MM.1S (cell line): ENCODE data around the gene TMEM186.

Source experiments
- DNase-seq: peaks from one replicate; pipeline ENCODE4 v3.0.0-alpha.2; 2015
- H2AFZ ChIP-seq: fragments of 300-600 bp; sonication (generic); 2 replicates; pipeline ENCODE4 v1.6.0; 2016; ENCODE audit warnings: antibody characterized with exemption, low read length
- H3F3A ChIP-seq: fragments of 300-600 bp; sonication (generic); 2 replicates; pipeline ENCODE4 v1.6.1; 2016; ENCODE audit warnings: mild to moderate bottlenecking, antibody characterized with exemption, low read length, moderate library complexity, mixed read lengths; ENCODE audit not compliant: insufficient read depth
- H3K27ac ChIP-seq: fragments of 300-600 bp; sonication (generic); 2 replicates; pipeline ENCODE4 v1.5.1; 2016; ENCODE audit warnings: mild to moderate bottlenecking, low read length
- H3K27me3 ChIP-seq: fragments of 300-600 bp; sonication (generic); replicated peaks from 2 replicates; pipeline ENCODE4 v1.6.0; 2016; ENCODE audit warnings: low read length; ENCODE audit not compliant: insufficient read depth
- H3K36me3 ChIP-seq: fragments of 300-600 bp; sonication (generic); replicated peaks from 2 replicates; pipeline ENCODE4 v1.6.1; 2016; ENCODE audit warnings: mild to moderate bottlenecking, low read length, mixed read lengths; ENCODE audit not compliant: insufficient read depth
- H3K4me1 ChIP-seq: fragments of 300-600 bp; sonication (generic); 2 replicates; pipeline ENCODE4 v1.6.1; 2016; ENCODE audit warnings: low read length, mixed read lengths
- H3K4me2 ChIP-seq: fragments of 300-600 bp; sonication (generic); 2 replicates; pipeline ENCODE4 v1.6.0; 2016; ENCODE audit warnings: low read depth, low read length
- H3K4me3 ChIP-seq: fragments of 300-600 bp; sonication (generic); 2 replicates; pipeline ENCODE4 v1.5.1; 2016; ENCODE audit warnings: low read length, mixed read lengths
- H3K79me2 ChIP-seq: fragments of 300-600 bp; sonication (generic); 2 replicates; pipeline ENCODE4 v1.6.1; 2016; ENCODE audit warnings: mixed run types, low read length, mixed read lengths
- H3K9ac ChIP-seq: fragments of 300-600 bp; sonication (generic); 2 replicates; pipeline ENCODE4 v1.6.1; 2016; ENCODE audit warnings: low read length, mixed read lengths
- H3K9me2 ChIP-seq: fragments of 300-600 bp; sonication (generic); replicated peaks from 2 replicates; pipeline ENCODE4 v1.6.1; 2016; ENCODE audit warnings: mild to moderate bottlenecking, low read length, mixed read lengths; ENCODE audit not compliant: insufficient read depth
- H3K9me3 ChIP-seq: fragments of 300-600 bp; sonication (generic); replicated peaks from 2 replicates; pipeline ENCODE4 v1.6.1; 2016; ENCODE audit warnings: mild to moderate bottlenecking, low read length, mixed read lengths; ENCODE audit not compliant: insufficient read depth
- H4K20me1 ChIP-seq: fragments of 300-600 bp; sonication (generic); 2 replicates; pipeline ENCODE4 v1.6.1; 2016; ENCODE audit warnings: mild to moderate bottlenecking, low read length, moderate library complexity, mixed read lengths; ENCODE audit not compliant: insufficient read depth
- EZH2 ChIP-seq: fragments of 300-600 bp; sonication (generic); optimal IDR thresholded peaks from 2 replicates; pipeline ENCODE3; 2017; ENCODE audit warnings: low read depth, mild to moderate bottlenecking, antibody characterized with exemption, low read length, mixed read lengths
- EZH2phosphoT487 ChIP-seq: fragments of 300-600 bp; sonication (generic); IDR thresholded peaks from 2 replicates; pipeline ENCODE4 v1.6.1; 2018; ENCODE audit warnings: antibody characterized with exemption, low read length
- TF ChIP-seq, protein P1 (sequence below): fragments of 300-600 bp; sonication (generic); IDR thresholded peaks from 2 replicates; pipeline ENCODE4 v1.5.1; 2016; ENCODE audit warnings: antibody characterized with exemption, low read length, mixed read lengths

The TMEM186 gene

DNA sequence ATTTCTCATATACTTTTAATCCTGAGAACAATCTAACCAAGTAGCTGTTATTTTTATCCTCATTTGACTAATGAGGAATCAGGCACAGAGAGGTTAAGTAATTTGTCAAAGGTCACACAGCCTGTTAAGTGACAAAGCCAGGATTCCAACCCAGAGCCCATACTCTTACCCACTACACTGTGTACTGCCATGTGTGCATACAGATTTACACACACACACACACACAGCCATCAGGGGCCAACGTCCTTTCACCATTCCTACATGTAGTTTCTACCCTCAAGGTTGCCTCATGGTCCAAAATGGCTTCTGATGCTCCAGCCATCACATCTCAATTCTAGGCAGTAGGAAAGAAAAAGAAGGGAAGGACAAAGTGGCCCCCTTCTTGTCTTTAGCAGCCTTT is 22.1 kb downstream of the TMEM186 start:
- Histone ChIP-seq H3K9ac (no peak overlapping the region), H3K27ac (no peak overlapping the region), H4K20me1 (no peaks in the 10 kb centered on the region), H2AFZ (no peak overlapping the region), H3K36me3 (no peaks in the 10 kb centered on the region), H3K9me2 (no peaks in the 10 kb centered on the region), H3K4me3 (no peak overlapping the region), H3K79me2 (no peaks in the 10 kb centered on the region), H3K27me3 (no peaks in the 10 kb centered on the region), H3F3A (no peaks in the 10 kb centered on the region), H3K9me3 (no peaks in the 10 kb centered on the region), H3K4me1 (no peaks in the 10 kb centered on the region), H3K4me2 (no peak overlapping the region)
- no peak for DNase-seq
- TF ChIP-seq, protein P1, sequence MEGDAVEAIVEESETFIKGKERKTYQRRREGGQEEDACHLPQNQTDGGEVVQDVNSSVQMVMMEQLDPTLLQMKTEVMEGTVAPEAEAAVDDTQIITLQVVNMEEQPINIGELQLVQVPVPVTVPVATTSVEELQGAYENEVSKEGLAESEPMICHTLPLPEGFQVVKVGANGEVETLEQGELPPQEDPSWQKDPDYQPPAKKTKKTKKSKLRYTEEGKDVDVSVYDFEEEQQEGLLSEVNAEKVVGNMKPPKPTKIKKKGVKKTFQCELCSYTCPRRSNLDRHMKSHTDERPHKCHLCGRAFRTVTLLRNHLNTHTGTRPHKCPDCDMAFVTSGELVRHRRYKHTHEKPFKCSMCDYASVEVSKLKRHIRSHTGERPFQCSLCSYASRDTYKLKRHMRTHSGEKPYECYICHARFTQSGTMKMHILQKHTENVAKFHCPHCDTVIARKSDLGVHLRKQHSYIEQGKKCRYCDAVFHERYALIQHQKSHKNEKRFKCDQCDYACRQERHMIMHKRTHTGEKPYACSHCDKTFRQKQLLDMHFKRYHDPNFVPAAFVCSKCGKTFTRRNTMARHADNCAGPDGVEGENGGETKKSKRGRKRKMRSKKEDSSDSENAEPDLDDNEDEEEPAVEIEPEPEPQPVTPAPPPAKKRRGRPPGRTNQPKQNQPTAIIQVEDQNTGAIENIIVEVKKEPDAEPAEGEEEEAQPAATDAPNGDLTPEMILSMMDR, result no peak

DNA sequence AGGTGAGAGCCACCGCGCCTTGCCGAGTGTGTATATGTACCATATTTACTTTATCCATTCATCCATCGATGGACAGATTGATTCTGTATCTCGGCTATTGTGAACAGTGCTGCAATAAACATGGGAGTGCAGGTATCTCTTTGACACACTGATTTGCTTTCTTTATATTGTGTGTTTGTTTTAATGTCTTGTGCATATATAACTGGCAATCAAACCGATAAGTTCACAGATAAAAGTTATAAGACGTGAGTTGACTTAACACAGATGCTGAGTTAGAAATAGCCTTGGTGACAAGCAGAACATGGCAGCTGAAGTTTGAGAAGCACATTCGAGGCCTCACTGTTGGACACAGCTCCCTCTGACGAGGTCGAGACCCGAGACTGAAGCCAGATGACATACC is 23.2 kb downstream of the TMEM186 start:
- Histone ChIP-seq H3K4me3 (no peak overlapping the region), H3K9me2 (no peaks in the 10 kb centered on the region), H3F3A (no peaks in the 10 kb centered on the region), H2AFZ (no peak overlapping the region), H3K9me3 (no peaks in the 10 kb centered on the region), H3K27ac (no peak overlapping the region), H3K4me1 (no peaks in the 10 kb centered on the region), H3K27me3 (no peaks in the 10 kb centered on the region), H4K20me1 (no peaks in the 10 kb centered on the region), H3K79me2 (no peaks in the 10 kb centered on the region), H3K36me3 (no peaks in the 10 kb centered on the region), H3K9ac (no peak overlapping the region), H3K4me2 (no peak overlapping the region)
- TF ChIP-seq EZH2phosphoT487 (no peak), EZH2 (no peak)
- TF ChIP-seq, protein P1, result no peak
- DNase-seq, result no peak

DNA sequence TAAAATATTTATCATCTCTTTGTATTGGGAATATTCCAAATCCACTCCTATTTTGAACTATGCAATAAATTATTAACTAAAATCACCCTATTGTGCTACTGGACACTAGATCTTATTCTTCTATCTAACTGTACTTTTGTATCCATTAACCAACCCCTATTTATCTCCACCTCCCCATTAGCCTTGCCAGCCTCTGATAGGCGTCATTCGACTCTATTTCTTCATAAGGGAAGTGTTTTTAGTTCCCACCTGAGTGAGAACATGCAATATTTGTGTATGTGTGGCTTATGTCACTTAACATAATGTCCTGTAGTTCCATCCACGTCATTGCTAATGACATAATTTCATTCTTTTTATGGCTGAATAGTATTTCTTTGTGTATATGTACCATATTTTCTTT is 23.9 kb downstream of the TMEM186 start:
- Histone ChIP-seq H3K4me3 (no peak overlapping the region), H3K9me2 (no peaks in the 10 kb centered on the region), H3K27me3 (no peaks in the 10 kb centered on the region), H4K20me1 (no peaks in the 10 kb centered on the region), H3K4me1 (no peaks in the 10 kb centered on the region), H3F3A (no peaks in the 10 kb centered on the region), H3K9me3 (no peaks in the 10 kb centered on the region), H3K27ac (no peak overlapping the region), H3K36me3 (no peaks in the 10 kb centered on the region), H3K9ac (no peak overlapping the region), H2AFZ (no peak overlapping the region), H3K79me2 (no peaks in the 10 kb centered on the region), H3K4me2 (no peak overlapping the region)
- no peak for DNase-seq
- no peak for TF ChIP-seq EZH2
- TF ChIP-seq, protein P1, result no peak
- no peak for TF ChIP-seq EZH2phosphoT487
